ENCODE results near the gene LMNTD1.

The LMNTD1 gene

DNA sequence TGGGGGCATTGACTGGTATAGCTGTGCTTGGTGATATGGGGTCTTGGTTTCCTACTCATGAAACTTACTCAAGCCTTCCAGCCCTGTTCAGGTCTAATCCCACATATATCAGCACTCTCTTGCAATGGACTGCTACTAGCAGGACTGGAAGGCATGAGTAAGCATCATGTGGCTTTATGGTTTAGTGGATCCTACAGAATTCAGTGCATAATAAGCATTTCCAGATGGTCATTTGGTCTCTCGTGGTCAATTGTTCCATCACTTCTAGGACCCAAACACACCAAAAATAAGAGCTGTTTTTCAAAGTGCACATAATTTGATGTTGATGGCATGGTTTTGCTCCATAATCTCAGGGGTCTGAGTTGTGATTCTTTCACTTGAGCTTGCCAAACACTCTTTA is 114.4 kb downstream of the LMNTD1 start:
- peak; percentile 74 for DNase-seq (ENCODE audit: low read depth)
- in situ Hi-C loops (cut with HindIII; ENCODE audit: low sequenced_read_pairs), result loop anchor here (5.0 to 10.0 kb wide), 2 partner anchors 109 to 656 kb away; no protein-coding TSS in a partner anchor
- TF ChIP-seq, protein P1, sequence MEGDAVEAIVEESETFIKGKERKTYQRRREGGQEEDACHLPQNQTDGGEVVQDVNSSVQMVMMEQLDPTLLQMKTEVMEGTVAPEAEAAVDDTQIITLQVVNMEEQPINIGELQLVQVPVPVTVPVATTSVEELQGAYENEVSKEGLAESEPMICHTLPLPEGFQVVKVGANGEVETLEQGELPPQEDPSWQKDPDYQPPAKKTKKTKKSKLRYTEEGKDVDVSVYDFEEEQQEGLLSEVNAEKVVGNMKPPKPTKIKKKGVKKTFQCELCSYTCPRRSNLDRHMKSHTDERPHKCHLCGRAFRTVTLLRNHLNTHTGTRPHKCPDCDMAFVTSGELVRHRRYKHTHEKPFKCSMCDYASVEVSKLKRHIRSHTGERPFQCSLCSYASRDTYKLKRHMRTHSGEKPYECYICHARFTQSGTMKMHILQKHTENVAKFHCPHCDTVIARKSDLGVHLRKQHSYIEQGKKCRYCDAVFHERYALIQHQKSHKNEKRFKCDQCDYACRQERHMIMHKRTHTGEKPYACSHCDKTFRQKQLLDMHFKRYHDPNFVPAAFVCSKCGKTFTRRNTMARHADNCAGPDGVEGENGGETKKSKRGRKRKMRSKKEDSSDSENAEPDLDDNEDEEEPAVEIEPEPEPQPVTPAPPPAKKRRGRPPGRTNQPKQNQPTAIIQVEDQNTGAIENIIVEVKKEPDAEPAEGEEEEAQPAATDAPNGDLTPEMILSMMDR (IDR thresholded peaks at IDR 0.05; ENCODE audit: low read depth, low read length, missing control alignments), result no peak
- H3K4me3 ChIP-seq (ENCODE audit: low read depth, low read length), result no peak overlapping the region

DNA sequence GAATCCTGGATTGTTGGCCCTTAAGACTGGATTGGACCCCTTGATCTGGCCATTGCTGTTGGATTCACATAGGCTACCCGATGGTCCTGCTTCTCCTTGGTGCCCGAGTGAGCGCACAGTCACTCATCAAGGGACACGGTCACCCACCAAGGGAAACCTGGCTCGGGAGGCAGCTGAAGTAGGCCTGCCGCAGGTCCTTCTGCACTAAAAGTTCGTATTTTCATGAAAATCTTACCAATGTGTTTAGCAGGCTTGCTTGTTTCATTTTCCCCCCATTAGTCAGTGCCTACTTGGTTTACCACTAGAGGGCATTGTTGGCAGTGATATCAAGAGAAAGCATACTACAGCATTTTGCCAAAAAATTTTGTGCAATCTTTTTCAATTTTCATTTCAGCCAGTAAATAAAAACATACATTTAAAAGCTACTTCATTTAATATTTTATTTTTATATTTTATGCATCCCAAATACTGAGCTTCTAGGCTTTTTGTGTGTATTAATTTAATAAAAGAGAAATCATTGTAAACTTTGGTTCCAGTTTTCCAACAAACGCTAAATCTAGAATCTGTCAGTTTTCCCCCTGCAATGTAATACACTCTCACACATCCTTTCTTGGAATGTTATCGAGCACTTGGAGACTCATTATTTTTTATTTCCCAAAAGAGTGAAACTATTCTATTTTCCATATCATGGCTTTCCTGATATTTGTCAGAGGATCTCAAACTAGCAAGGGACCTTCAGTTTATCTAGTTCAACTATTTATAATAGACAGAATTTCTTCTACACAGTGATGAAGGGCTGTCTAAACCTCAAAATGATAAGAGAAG is 116.7 kb downstream of the LMNTD1 start:
- no peak overlapping the region for H3K4me3 ChIP-seq (ENCODE audit: low read depth, low read length)
- TF ChIP-seq, protein P1 (IDR thresholded peaks at IDR 0.05; ENCODE audit: low read depth, low read length, missing control alignments), result peak; percentile 82
- in situ Hi-C loops (cut with HindIII; ENCODE audit: low sequenced_read_pairs), result loop anchor here (5.0 to 10.0 kb wide), 2 partner anchors 111 to 658 kb away; no protein-coding TSS in a partner anchor
- peak; percentile 83 for DNase-seq (ENCODE audit: low read depth)

DNA sequence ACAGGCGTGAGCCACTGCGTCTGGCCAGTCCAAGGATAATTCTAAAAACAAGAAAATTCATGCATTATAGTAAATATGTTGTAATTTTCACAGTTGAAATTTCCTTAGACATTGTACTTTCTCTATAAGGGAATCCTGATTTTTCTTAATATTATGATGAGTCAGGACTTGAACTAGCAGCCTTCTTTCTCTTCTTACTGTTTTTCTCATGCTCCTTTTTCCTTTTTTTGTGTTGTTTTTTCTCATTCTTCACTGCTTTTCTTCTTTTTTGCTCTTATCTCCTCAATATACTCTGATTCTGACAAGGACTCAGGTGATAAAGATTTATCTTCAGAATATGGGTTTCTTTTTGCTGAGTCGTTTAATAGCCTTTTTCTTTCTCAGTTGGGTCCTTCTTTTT is 117.7 kb downstream of the LMNTD1 start:
- in situ Hi-C loops (cut with HindIII; ENCODE audit: low sequenced_read_pairs), result loop anchor here (5.0 to 10.0 kb wide), 2 partner anchors 112 to 659 kb away; no protein-coding TSS in a partner anchor
- no peak for DNase-seq (ENCODE audit: low read depth)
- TF ChIP-seq, protein P1 (IDR thresholded peaks at IDR 0.05; ENCODE audit: low read depth, low read length, missing control alignments), result no peak
- no peak overlapping the region for H3K4me3 ChIP-seq (ENCODE audit: low read depth, low read length)

DNA sequence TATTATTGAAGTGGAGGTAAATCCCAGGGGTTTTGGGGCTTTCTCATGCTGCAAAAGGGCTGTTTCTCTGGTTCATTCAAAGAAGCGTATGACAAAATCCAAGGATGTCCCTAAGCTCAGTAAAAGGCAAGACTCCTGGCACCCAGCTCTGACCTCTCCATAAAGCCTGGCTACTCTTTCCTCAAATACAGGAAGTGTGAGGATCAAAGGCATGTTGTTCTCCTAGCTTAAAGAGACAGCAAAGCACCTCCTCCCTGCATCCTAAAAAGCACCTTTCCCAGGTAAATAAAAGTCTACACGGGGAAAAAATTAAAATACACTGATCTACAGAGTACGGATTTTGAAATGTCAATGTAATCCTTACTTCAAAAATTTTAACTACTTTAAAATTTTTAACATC is 118.6 kb downstream of the LMNTD1 start:
- no peak overlapping the region for H3K4me3 ChIP-seq (ENCODE audit: low read depth, low read length)
- TF ChIP-seq, protein P1 (IDR thresholded peaks at IDR 0.05; ENCODE audit: low read depth, low read length, missing control alignments), result no peak
- in situ Hi-C loops (cut with HindIII; ENCODE audit: low sequenced_read_pairs), result loop anchor here (10.0 kb wide), 1 partner anchor 660 kb away; no protein-coding TSS in a partner anchor
- no peak for DNase-seq (ENCODE audit: low read depth)

DNA sequence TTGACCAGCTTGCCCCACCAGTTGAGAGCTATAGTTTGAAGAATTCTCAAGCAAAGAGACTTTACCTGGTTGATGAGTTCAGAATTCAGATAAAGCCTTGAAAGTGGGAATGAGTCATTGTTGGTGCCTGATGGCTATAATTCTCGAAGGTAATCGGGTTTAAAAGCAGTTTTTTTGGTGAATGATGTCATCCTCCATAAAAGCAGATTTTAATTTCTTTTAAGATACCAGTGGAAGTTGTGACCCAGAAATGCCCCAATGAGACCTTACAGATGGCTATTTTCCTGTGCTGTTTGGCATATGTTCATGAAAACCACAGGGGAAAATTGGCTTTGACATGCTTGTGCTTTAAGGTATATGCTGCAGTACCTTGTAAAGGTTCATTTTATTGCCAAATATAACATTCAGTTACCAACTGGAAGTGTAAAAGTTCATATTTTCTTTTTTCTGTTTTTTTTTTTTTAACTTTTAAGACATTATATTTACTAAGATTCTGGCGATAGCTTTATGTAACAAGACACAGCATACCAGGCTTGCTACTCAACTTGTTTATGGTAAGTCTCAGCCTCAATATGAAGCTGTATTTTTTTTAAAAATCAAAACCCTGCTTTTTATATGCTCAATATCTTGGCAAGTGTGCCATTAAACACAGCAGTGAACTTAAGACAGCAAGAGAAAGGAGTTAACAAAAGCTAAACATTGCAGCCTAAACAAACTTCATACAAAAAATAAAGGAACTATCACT is 119.3 kb downstream of the LMNTD1 start:
- in situ Hi-C loops (cut with HindIII; ENCODE audit: low sequenced_read_pairs), result loop anchor here (10.0 kb wide), 1 partner anchor 661 kb away; no protein-coding TSS in a partner anchor
- DNase-seq (ENCODE audit: low read depth), result peak; percentile 40
- no peak overlapping the region for H3K4me3 ChIP-seq (ENCODE audit: low read depth, low read length)
- TF ChIP-seq, protein P1 (IDR thresholded peaks at IDR 0.05; ENCODE audit: low read depth, low read length, missing control alignments), result no peak

DNA sequence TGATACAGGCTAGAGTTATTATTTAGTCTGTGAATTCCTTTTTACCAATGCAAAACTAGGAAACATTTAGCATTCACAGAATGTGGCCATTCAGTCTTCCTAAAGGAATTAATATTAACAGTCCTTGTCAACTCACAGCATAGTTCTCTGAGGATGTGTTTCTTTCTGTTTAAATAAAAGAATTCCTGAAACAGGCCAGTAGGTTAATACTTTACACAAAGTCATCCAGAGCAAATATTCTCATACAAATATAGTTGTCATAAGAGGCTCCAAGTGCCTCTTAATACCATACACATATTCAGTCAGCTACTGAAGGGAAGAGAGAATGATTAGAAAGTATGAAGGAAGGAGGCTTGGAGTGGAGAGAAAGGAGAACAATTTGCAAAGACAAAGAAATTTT is 120.1 kb downstream of the LMNTD1 start:
- in situ Hi-C loops (cut with HindIII; ENCODE audit: low sequenced_read_pairs), result loop anchor here (10.0 kb wide), 1 partner anchor 662 kb away; no protein-coding TSS in a partner anchor
- no peak overlapping the region for H3K4me3 ChIP-seq (ENCODE audit: low read depth, low read length)
- TF ChIP-seq, protein P1 (IDR thresholded peaks at IDR 0.05; ENCODE audit: low read depth, low read length, missing control alignments), result no peak
- no peak for DNase-seq (ENCODE audit: low read depth)

All from astrocyte of the cerebellum (primary cell).